Astrocyte (in vitro differentiated cells and primary cell): Measurements from ENCODE around the gene LYST.

Experiments
- EZH2 ChIP-seq: IDR thresholded peaks from 2 replicates; pipeline ENCODE4 v1.6.1; 2012; ENCODE audit warnings: mild to moderate bottlenecking, low read length, inconsistent platforms; ENCODE audit not compliant: insufficient read depth
- TF ChIP-seq, protein P1 (sequence below): IDR thresholded peaks from 2 replicates; pipeline ENCODE4 v1.5.1; 2011; ENCODE audit warnings: low read depth, mild to moderate bottlenecking, inconsistent platforms, low read length, moderate library complexity; ENCODE audit not compliant: insufficient read depth

DNA sequence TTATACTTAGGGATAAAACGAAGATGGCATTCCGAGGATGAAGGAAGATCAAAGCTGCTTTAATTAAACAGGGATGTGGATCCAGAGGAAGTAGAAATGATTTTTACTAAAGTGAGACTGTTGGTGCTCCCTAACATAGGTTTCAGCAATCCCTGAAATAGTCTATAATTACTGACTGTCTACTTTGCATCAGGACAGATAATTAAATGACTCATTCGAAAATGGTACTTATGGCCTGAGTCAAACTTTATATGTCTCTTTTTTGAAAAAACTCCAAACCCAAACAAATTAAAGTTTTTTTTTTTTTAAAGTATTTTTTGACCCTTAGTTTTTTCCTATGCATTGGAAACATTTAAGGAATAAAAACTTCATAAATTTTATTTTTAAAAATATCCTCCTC is 90.3 kb downstream of the LYST start:
- TF ChIP-seq, protein P1, sequence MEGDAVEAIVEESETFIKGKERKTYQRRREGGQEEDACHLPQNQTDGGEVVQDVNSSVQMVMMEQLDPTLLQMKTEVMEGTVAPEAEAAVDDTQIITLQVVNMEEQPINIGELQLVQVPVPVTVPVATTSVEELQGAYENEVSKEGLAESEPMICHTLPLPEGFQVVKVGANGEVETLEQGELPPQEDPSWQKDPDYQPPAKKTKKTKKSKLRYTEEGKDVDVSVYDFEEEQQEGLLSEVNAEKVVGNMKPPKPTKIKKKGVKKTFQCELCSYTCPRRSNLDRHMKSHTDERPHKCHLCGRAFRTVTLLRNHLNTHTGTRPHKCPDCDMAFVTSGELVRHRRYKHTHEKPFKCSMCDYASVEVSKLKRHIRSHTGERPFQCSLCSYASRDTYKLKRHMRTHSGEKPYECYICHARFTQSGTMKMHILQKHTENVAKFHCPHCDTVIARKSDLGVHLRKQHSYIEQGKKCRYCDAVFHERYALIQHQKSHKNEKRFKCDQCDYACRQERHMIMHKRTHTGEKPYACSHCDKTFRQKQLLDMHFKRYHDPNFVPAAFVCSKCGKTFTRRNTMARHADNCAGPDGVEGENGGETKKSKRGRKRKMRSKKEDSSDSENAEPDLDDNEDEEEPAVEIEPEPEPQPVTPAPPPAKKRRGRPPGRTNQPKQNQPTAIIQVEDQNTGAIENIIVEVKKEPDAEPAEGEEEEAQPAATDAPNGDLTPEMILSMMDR = no peak
- no peak for TF ChIP-seq EZH2
